HCT116 (cell line): ENCODE measurements around the gene COL5A3. TPM values are rescaled to one million over a fixed set of nuclear protein-coding genes. Genes with fewer than 3 reads are reported as not detected.

Experiments used
- ATAC-seq: fragments of 200-7000 bp; cut with Tn5 transposase; 2 replicates; pipeline ENCODE4 v1.9.1; 2020; ENCODE audit warnings: mild to moderate bottlenecking, moderate library complexity
- BruUV-seq: library from RNA; stranded (reverse); fragments of 400-500 nt; replicated peaks from 2 replicates; lab custom pipeline; 2021; lab: Mats Ljungman, UMichigan
- CTCF ChIA-PET: fragments of 300-600 bp; sonication (Branson Sonifier 250); formaldehyde crosslinking; loops from one replicate; lab custom pipeline; 2021; ENCODE audit warnings: antibody characterized with exemption; lab: Charles Lee
- POLR2A ChIA-PET: fragments of 300-600, 350-600 bp; sonication (Branson Sonifier 250); formaldehyde crosslinking; loops from one replicate; lab custom pipeline; 2021; ENCODE audit warnings: antibody characterized with exemption; lab: Charles Lee
- RAD21 ChIA-PET, 2 experiments: fragments of 300-600 bp; sonication (Branson Sonifier 250); formaldehyde crosslinking; loops; one replicate each; lab custom pipeline; 2023; ENCODE audit warnings: low total read pairs in 2 of 2; ENCODE audit not compliant: uncharacterized antibody in 2 of 2, unreplicated experiment in 2 of 2, low non-redundant PET in 1 of 2; lab: Charles Lee
- DNase-seq: peaks from one replicate; pipeline ENCODE4 v3.0.0-alpha.2; 2010; ENCODE audit warnings: low read depth, low spot score
- H2AFZ ChIP-seq: fragments of 200-600 bp; shearing (Covaris generic), sonication (generic); 2 replicates; pipeline ENCODE4 v1.6.1; 2017; ENCODE audit warnings: low read depth, mixed run types, mixed read lengths, antibody characterized with exemption, low read length; ENCODE audit not compliant: poor library complexity, severe bottlenecking
- H3K27ac ChIP-seq: 2 replicates; pipeline ENCODE4 v1.5.1; 2012; ENCODE audit warnings: low read depth, low read length
- H3K27me3 ChIP-seq: fragments of 200-600 bp; sonication (generic); 2 replicates; pipeline ENCODE4 v1.6.1; 2016; ENCODE audit warnings: mixed run types, low read length, mixed read lengths; ENCODE audit not compliant: insufficient read depth
- H3K36me3 ChIP-seq, 2 experiments: fragments of 200-500 bp in 1 of 2; fragments of 200-600 bp in 1 of 2; sonication (Bioruptor generic) in 1 of 2; sonication (generic) in 1 of 2; 2 replicates each; pipeline versions ENCODE4 v1.5.1 to v1.6.1; 2014 to 2016; ENCODE audit warnings: low read length in 2 of 2, inconsistent platforms in 1 of 2, mixed read lengths in 1 of 2, mixed run types in 1 of 2; ENCODE audit not compliant: insufficient read depth in 2 of 2, control insufficient read depth in 1 of 2
- H3K4me1 ChIP-seq, 2 experiments: fragments of 200-600 bp in 1 of 2; sonication (generic) in 1 of 2; 2 replicates each; pipeline versions ENCODE4 v1.5.1 to v1.6.1; 2012 to 2017; ENCODE audit warnings: low read length in 2 of 2, inconsistent platforms in 1 of 2, mild to moderate bottlenecking in 1 of 2, mixed read lengths in 1 of 2, mixed run types in 1 of 2, moderate library complexity in 1 of 2; ENCODE audit not compliant: insufficient read depth in 2 of 2, control insufficient read depth in 1 of 2
- H3K4me2 ChIP-seq: fragments of 200-600 bp; sonication (generic); 2 replicates; pipeline ENCODE4 v1.6.1; 2017; ENCODE audit warnings: mixed run types, low read length, mixed read lengths
- H3K4me3 ChIP-seq, 2 experiments: fragments of 200-600 bp in 1 of 2; sonication (generic) in 1 of 2; replicated peaks in 1 of 2; 2 replicates each; pipeline ENCODE4 v1.5.1; 2011 to 2016; ENCODE audit warnings: low read length in 2 of 2, control low read depth in 1 of 2, low read depth in 1 of 2, mild to moderate bottlenecking in 1 of 2, mixed read lengths in 1 of 2, mixed run types in 1 of 2
- H3K79me2 ChIP-seq: fragments of 200-600 bp; sonication (generic); 2 replicates; pipeline ENCODE4 v1.6.1; 2017; ENCODE audit warnings: mild to moderate bottlenecking, mixed run types, low read length, moderate library complexity, mixed read lengths; ENCODE audit not compliant: insufficient read depth
- H3K9ac ChIP-seq: fragments of 200-600 bp; sonication (generic); 2 replicates; pipeline ENCODE4 v1.6.1; 2016; ENCODE audit warnings: low read length, mixed read lengths
- H3K9me2 ChIP-seq: fragments of 200-600 bp; sonication (generic), shearing (Covaris generic); 2 replicates; pipeline ENCODE4 v1.6.1; 2017; ENCODE audit warnings: mixed run types, mild to moderate bottlenecking, moderate library complexity; ENCODE audit not compliant: insufficient read depth
- H3K9me3 ChIP-seq, 2 experiments: fragments of 200-500 bp in 1 of 2; fragments of 200-600 bp in 1 of 2; sonication (Bioruptor generic) in 1 of 2; sonication (generic) in 1 of 2; 2 replicates each; pipeline ENCODE4 v1.6.1; 2014 to 2017; ENCODE audit warnings: low read length in 2 of 2, mixed read lengths in 2 of 2, inconsistent platforms in 1 of 2, low read depth in 1 of 2, mild to moderate bottlenecking in 1 of 2, mixed run types in 1 of 2, moderate library complexity in 1 of 2; ENCODE audit not compliant: control insufficient read depth in 1 of 2, insufficient read depth in 1 of 2
- H4K20me1 ChIP-seq: fragments of 200-600 bp; sonication (generic), shearing (Covaris generic); 2 replicates; pipeline ENCODE4 v1.6.1; 2017; ENCODE audit warnings: mixed run types, mild to moderate bottlenecking, moderate library complexity; ENCODE audit not compliant: insufficient read depth
- EZH2 ChIP-seq: fragments of 200-600 bp; sonication (generic); IDR thresholded peaks from 2 replicates; pipeline ENCODE4 v1.6.1; 2017; ENCODE audit warnings: antibody characterized with exemption, mixed run types
- JUND ChIP-seq: IDR thresholded peaks from 2 replicates; pipeline ENCODE4 v1.6.1; 2012
- SP1 ChIP-seq: IDR thresholded peaks from 2 replicates; pipeline ENCODE4 v1.6.1; 2012; ENCODE audit warnings: low read depth
- SRF ChIP-seq: IDR thresholded peaks from 2 replicates; pipeline ENCODE4 v1.6.1; 2012; ENCODE audit warnings: low read depth
- ZBTB33 ChIP-seq: IDR thresholded peaks from 2 replicates; pipeline ENCODE4 v1.6.1; 2011; ENCODE audit warnings: mild to moderate bottlenecking, low read length, moderate library complexity; ENCODE audit not compliant: insufficient replicate concordance; ENCODE audit errors: extremely low read depth
- ZNF274 ChIP-seq: fragments of 200-500 bp; sonication (Bioruptor generic); IDR thresholded peaks from 2 replicates; pipeline ENCODE4 v1.6.1; 2014; ENCODE audit warnings: mild to moderate bottlenecking, low read depth, low read length, inconsistent platforms
- intact Hi-C: fragments of 100-400 bp; cut with micrococcal nuclease; formaldehyde crosslinking; loops from 2 replicates; pipeline ENCODE4 v1.10.0; 2022
- total RNA-seq: library from RNA; stranded (reverse); gene quantifications from one replicate; pipeline ENCODE4 v1.2.1, GENCODE V29; 2021; ENCODE audit not compliant: unreplicated experiment
- TF ChIP-seq, protein P1 (sequence below): IDR thresholded peaks from 2 replicates; pipeline ENCODE4 v1.6.1; 2012
- TF ChIP-seq, protein P2 (sequence below): IDR thresholded peaks from 2 replicates; pipeline ENCODE4 v1.6.1; 2012; ENCODE audit warnings: low read depth

The COL5A3 gene
- total RNA-seq, 1 experiment from 2014 or later = 0.15 TPM

- intact Hi-C loops = no loop called here
- no peak overlapping the region for H3K4me3 ChIP-seq
- H3K4me2 ChIP-seq = no peak overlapping the region
- ChIA-PET POLR2A (no interaction called here), RAD21 (no interaction called here), CTCF (interaction anchor here (1.1 to 1.4 kb wide), 2 partner anchors 8 to 19 kb away, joined by 6 read pairs; no protein-coding TSS in a partner anchor)
- no peaks in the 10 kb centered on the region for H4K20me1 ChIP-seq
- no peaks in the 10 kb centered on the region for H3K36me3 ChIP-seq
- TF ChIP-seq JUND (no peak), SP1 (no peak), ZBTB33 (no peak)
- no peak overlapping the region for H3K9ac ChIP-seq
- no TSS peak for BruUV-seq
- no peak overlapping the region for H3K27ac ChIP-seq
- H2AFZ ChIP-seq = no peak overlapping the region
- peaks cover under 1% of the 10 kb centered on the region; the same call in 1 of the 2 replicates for H3K27me3 ChIP-seq
- no peaks in the 10 kb centered on the region for H3K79me2 ChIP-seq
- ATAC-seq (no peak), DNase-seq (no peak)
- peaks cover 2 to 12% of the 10 kb centered on the region in 2 experiments; a peak in 3 of 4 replicates for H3K4me1 ChIP-seq
- H3K9me2 ChIP-seq = no peaks in the 10 kb centered on the region
- H3K9me3 ChIP-seq = no peaks in the 10 kb centered on the region
Measured at GRCh38 chr19:10019246-10019645, 8.9 kb upstream of the COL5A3 start.

GRCh38 chr19:10018786-10019185 is 8.5 kb upstream of the COL5A3 start:
- no peak for DNase-seq
- no TSS peak for BruUV-seq
- ChIA-PET CTCF (interaction anchor here (1.1 to 1.4 kb wide), 2 partner anchors 9 to 19 kb away, joined by 6 read pairs; no protein-coding TSS in a partner anchor), POLR2A (no interaction called here), RAD21 (no interaction called here)
- ATAC-seq = no peak
- Histone ChIP-seq H3K79me2 (no peaks in the 10 kb centered on the region), H3K27ac (no peak overlapping the region), H3K4me3 (no peak overlapping the region), H4K20me1 (no peaks in the 10 kb centered on the region), H3K27me3 (peaks cover 5% of the 10 kb centered on the region), H3K9ac (no peak overlapping the region), H3K9me2 (no peaks in the 10 kb centered on the region), H3K4me1 (peaks cover 2 to 12% of the 10 kb centered on the region in 2 experiments; a peak in 3 of 4 replicates)
- intact Hi-C loops = no loop called here
- TF ChIP-seq, protein P1, sequence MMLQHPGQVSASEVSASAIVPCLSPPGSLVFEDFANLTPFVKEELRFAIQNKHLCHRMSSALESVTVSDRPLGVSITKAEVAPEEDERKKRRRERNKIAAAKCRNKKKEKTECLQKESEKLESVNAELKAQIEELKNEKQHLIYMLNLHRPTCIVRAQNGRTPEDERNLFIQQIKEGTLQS = no peak
- TF ChIP-seq ZNF274 (no peak), EZH2 (no peak), JUND (no peak), ZBTB33 (no peak), SRF (no peak)
- TF ChIP-seq, protein P2, sequence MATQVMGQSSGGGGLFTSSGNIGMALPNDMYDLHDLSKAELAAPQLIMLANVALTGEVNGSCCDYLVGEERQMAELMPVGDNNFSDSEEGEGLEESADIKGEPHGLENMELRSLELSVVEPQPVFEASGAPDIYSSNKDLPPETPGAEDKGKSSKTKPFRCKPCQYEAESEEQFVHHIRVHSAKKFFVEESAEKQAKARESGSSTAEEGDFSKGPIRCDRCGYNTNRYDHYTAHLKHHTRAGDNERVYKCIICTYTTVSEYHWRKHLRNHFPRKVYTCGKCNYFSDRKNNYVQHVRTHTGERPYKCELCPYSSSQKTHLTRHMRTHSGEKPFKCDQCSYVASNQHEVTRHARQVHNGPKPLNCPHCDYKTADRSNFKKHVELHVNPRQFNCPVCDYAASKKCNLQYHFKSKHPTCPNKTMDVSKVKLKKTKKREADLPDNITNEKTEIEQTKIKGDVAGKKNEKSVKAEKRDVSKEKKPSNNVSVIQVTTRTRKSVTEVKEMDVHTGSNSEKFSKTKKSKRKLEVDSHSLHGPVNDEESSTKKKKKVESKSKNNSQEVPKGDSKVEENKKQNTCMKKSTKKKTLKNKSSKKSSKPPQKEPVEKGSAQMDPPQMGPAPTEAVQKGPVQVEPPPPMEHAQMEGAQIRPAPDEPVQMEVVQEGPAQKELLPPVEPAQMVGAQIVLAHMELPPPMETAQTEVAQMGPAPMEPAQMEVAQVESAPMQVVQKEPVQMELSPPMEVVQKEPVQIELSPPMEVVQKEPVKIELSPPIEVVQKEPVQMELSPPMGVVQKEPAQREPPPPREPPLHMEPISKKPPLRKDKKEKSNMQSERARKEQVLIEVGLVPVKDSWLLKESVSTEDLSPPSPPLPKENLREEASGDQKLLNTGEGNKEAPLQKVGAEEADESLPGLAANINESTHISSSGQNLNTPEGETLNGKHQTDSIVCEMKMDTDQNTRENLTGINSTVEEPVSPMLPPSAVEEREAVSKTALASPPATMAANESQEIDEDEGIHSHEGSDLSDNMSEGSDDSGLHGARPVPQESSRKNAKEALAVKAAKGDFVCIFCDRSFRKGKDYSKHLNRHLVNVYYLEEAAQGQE = no peak
- TF ChIP-seq, all 23 proteins: peak for 0
- Histone ChIP-seq H2AFZ (no peak overlapping the region), H3K36me3 (no peaks in the 10 kb centered on the region), H3K4me2 (no peak overlapping the region), H3K9me3 (no peaks in the 10 kb centered on the region)
